NOMO-1 (cell line): ENCODE results near the gene MRC2.
"Not testable (repeated sequence)": the region's sequence is repeated elsewhere in the genome, so short reads cannot be mapped to it uniquely, and the experiment has no call there.

Experiments used
- DNase-seq, 2 experiments: peaks; one replicate each; lab custom pipeline; 2025; ENCODE audit not compliant: unreplicated experiment in 2 of 2; lab: John Stamatoyannopoulos, UW

MRC2 gene

GRCh38 chr17:62676231-62676943, 48.9 kb downstream of the MRC2 start:
- DNase-seq: no peak

GRCh38 chr17:62676952-62677596, 49.6 kb downstream of the MRC2 start:
- DNase-seq: no peak

GRCh38 chr17:62678214-62678919, 50.9 kb downstream of the MRC2 start:
- no peak for DNase-seq

DNA sequence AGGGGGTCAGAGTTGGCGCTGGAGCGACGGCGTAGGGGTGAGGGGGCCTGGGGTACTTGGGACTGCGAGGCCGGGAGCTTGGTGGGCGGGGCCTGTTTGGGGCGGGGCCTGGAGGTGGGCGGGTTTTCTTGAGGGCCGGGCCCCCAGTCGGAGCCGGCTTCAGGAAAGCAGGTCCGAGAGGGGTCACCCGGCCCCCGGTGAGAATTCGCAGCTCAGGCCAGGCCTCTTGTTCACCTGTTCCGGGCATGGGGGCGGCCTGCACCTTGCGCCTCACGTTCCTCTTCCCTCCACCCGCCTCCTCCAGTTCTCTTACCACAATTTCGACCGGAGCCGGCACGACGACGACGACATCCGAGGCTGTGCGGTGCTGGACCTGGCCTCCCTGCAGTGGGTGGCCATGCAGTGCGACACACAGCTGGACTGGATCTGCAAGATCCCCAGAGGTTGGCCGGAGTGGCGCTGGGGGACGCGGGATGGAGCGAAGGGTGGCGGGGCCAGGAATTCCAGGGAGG, 52.5 kb downstream of the MRC2 start:
- DNase-seq: no peak

- no peak for DNase-seq
Observed at GRCh38 chr17:62680541-62681052, 53.1 kb downstream of the MRC2 start.

- no peak for DNase-seq
Observed at GRCh38 chr17:62681061-62681938, 53.8 kb downstream of the MRC2 start.

GRCh38 chr17:62681939-62682381, 54.5 kb downstream of the MRC2 start:
- DNase-seq: no peak

DNA sequence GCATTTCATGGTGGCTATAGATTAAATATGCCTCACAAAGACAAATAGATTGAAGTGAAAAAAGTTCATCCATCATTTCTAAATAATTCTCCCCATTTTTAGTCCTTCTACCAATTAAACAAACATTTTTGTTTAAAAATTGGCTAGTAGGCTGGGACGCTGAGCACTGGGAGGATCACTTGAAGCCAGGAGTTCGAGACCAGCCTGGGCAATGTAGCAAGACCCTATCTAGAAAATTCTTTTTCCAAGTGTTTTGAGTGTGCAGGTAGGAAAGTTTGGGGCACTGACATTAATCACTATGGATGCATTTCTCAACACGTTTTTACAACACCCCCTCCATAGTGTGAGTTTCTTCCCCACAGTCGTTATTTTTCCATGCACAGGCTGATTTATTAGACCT, 56.7 kb downstream of the MRC2 start:
- no peak for DNase-seq

DNA sequence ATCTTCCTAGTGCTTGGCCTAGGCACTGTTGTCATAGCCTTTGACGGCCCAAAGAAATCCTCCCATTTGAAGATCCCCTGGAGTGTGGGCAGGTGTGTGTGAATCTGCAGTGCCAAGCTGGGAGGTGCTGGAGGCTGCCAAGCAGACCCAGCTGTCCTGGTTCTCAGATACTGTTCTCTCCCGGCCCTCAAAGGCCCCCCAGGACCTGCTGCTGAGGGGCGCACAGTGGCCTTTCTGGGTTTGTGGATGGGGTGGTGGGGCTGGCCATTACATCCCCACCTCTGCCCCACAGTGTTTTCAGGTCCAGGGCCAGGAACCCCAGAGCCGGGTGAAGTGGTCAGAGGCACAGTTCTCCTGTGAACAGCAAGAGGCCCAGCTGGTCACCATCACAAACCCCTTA, 60.5 kb downstream of the MRC2 start:
- DNase-seq: no peak

- DNase-seq: no peak
Observed at GRCh38 chr17:62688398-62689160, 61.1 kb downstream of the MRC2 start.

- no peak for DNase-seq
Observed at GRCh38 chr17:62689441-62690167, 62.1 kb downstream of the MRC2 start.

DNA sequence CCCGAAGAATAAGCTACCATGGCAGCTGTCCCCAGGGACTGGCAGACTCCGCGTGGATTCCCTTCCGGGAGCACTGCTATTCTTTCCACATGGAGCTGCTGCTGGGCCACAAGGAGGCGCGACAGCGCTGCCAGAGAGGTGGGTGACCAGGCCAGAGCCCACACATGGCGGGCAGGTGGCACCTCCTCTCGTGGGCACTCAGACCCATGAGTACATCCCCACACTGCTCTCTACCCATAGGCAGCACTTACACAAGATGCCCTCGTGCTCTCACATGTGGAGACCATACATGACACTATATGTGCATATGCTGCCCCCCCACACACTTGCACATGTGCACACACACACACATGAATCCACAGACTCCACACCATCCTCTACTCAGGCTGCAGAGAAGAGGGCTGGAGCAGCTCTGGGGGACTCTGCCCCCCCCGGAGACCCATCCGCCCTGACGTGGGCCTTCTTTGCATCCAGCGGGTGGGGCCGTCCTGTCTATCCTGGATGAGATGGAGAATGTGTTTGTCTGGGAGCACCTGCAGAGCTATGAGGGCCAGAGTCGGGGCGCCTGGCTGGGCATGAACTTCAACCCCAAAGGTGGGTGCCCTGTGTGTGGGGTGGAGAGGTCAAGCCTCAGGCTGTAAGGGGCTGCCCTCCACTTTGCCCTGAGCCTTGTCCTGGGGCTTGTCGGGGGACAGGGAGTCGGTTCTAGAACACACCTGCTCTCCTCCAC, 62.9 kb downstream of the MRC2 start:
- DNase-seq: no peak

- DNase-seq: not testable (repeated sequence)
Observed at GRCh38 chr17:62691589-62691915, 64.1 kb downstream of the MRC2 start.

DNA sequence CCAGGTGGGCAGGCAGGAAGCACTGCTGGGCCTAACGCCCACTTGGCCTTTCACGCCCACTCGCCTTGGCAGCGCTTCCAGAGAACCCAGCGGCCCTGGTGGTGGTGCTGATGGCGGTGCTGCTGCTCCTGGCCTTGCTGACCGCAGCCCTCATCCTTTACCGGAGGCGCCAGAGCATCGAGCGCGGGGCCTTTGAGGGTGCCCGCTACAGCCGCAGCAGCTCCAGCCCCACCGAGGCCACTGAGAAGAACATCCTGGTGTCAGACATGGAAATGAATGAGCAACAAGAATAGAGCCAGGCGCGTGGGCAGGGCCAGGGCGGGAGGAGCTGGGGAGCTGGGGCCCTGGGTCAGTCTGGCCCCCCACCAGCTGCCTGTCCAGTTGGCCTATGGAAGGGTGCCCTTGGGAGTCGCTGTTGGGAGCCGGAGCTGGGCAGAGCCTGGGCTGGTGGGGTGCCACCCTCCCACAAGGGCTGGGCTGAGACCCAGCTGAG, 64.7 kb downstream of the MRC2 start:
- DNase-seq: no peak

DNA sequence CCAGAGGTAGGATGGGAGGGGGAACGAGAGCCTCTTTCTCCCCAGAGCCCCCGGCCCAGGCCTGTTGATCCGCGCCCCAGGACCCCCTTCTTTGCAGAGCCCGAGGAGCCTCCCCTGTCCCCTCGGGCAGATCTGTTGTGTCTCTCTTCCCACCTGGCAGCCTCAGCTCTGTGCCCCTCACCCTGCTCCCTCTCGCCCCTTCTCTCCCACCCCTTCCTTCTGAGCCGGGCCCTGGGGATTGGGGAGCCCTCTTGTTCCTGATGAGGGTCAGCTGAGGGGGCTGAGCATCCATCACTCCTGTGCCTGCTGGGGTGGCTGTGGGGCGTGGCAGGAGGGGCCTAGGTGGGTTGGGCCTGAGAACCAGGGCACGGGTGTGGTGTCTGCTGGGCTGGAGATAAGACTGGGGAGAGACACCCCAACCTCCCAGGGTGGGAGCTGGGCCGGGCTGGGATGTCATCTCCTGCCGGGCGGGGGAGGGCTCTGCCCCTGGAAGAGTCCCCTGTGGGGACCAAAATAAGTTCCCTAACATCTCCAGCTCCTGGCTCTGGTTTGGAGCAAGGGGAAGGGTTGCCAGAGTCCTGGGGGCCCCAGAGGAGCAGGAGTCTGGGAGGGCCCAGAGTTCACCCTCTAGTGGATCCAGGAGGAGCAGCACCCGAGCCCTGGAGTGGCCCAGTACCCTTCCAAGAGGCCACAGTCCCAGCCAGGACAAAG, 65.4 kb downstream of the MRC2 start:
- no peak for DNase-seq

DNA sequence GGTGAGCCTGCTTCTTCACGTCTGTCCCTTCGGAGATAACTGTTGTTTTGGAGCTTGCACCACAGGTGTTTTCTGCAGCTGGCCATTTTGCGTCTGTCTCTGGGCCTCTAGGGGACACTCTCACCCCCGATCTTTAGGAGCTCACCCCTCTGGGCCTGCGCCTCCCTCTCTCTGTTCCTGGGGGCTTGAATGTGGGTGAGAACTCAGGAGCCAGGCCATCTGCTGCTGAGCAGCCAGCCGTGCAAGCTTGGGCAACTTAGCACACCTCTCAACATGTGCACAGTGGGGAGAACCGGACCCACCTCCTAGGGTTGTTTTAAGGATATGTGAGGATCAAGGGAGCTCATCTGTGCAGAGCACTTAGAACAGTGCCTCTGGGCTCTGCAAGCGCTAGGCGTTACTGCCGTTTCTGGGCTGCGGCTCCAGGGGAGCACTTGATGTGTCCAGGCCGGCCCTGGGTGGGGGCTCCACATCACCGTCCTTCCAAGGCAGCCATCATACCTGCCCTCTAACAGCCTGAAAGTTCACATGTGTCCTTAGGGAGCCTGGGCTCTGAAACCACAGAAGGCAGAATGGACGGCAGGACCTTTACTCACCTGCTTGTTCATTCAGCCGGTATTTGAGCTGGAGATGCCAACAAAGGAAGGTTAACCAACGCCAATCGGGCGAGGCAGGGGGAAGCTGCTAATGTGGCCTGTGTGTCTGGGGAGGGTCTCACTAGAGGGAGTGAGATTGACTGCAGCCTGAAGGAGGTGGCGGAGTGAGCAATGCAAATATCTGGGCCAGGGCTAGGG, 66.3 kb downstream of the MRC2 start:
- no peak for DNase-seq
